ENCODE results near the gene RAB6D.
"Not testable (repeated sequence)": the region's sequence is repeated elsewhere in the genome, so short reads cannot be mapped to it uniquely, and the experiment has no call there.

RAB6D gene

GRCh38 chr2:131322209-131322608 is 41.8 kb downstream of the RAB6D start:
- DNase-seq (ENCODE audit: low spot score in 2 of 2) = no peak
- Mint-ChIP-seq H3K4me3 (no peak overlapping the region), H3K4me1 (no peaks in the 10 kb centered on the region), H3K27ac (no peak overlapping the region), H3K9me3 (peaks cover 3% of the 10 kb centered on the region), H3K36me3 (no peaks in the 10 kb centered on the region)
- no peak for ATAC-seq

DNA sequence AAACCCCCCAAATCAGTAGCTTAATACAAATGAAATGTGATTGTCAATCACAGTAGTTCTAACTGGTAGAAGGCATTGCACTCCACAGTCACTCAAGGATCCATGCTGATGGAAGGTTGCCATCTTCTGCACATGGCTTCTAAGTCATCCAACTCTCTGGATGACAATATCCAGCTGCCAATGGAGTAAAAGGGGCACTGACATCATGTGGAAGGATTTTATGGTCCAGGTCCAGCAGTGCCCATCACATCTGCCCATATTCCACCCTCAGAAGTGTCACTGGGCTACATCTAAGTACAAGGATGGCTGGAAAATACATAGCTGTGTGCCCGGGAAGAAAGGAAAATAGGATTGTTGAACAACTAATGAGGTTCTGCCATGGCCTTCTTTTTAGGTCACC is 42.6 kb downstream of the RAB6D start:
- not testable (repeated sequence) for H3K9me3 Mint-ChIP-seq; H3K4me1 Mint-ChIP-seq; H3K4me3 Mint-ChIP-seq; H3K36me3 Mint-ChIP-seq; ATAC-seq; H3K27ac Mint-ChIP-seq; DNase-seq (ENCODE audit: low spot score in 2 of 2)

GRCh38 chr2:131311001-131311400 is 53.0 kb downstream of the RAB6D start:
- not testable (repeated sequence) for ATAC-seq; H3K4me1 Mint-ChIP-seq; H3K4me3 Mint-ChIP-seq; H3K36me3 Mint-ChIP-seq; DNase-seq (ENCODE audit: low spot score in 2 of 2); H3K9me3 Mint-ChIP-seq; H3K27ac Mint-ChIP-seq
